ENCODE results near the gene SLC35B2. TPM values are rescaled to one million over a fixed set of nuclear protein-coding genes. Genes with fewer than 3 reads are reported as not detected.

Gene SLC35B2
- polyA plus RNA-seq, 1 experiment = 83.5 TPM

DNA sequence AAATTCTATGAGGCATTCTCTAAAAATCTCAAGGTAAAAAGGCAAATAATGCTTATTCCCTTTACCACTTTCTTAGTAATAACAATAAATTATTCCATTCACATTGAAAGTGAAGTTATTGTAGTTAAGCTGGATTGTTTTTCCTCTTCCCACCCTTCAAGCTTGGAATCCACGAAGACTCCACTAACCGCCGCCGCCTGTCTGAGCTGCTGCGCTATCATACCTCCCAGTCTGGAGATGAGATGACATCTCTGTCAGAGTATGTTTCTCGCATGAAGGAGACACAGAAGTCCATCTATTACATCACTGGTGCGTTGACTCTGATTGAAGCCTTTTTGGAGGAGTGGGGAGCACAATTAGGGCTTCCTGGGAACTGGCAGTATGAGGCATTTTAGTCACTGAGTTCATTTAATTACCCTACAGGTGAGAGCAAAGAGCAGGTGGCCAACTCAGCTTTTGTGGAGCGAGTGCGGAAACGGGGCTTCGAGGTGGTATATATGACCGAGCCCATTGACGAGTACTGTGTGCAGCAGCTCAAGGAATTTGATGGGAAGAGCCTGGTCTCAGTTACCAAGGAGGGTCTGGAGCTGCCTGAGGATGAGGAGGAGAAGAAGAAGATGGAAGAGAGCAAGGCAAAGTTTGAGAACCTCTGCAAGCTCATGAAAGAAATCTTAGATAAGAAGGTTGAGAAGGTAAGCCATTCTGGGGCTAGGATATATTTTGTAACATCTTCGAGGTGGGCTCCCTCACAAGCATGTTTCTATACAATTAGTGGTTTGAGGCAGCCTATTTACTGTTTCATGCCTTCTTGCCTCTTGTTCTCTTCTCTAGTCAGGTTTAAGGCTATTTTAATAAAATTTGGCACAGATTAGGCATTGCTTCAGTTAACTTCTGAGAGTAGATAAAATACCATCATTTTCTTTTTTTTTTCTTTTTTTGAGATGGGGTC, 5.5 kb downstream of the SLC35B2 start:
- no peak overlapping the region for H3K27ac ChIP-seq (ENCODE audit: low read depth, low read length)
- H3K27me3 ChIP-seq (ENCODE audit: control insufficient read depth, insufficient read depth, low read length) = no peaks in the 10 kb centered on the region
- CTCF ChIA-PET = interaction anchor here (0.6 to 1.3 kb wide), 5 partner anchors 12 to 50 kb away, joined by 3 to 4 read pairs (median 4); no protein-coding TSS in a partner anchor
- POLR2A ChIA-PET = interaction anchor here (0.7 kb wide), 1 partner anchor 8 kb away, joined by 4 read pairs; no protein-coding TSS in a partner anchor
- TF ChIP-seq, protein P1, sequence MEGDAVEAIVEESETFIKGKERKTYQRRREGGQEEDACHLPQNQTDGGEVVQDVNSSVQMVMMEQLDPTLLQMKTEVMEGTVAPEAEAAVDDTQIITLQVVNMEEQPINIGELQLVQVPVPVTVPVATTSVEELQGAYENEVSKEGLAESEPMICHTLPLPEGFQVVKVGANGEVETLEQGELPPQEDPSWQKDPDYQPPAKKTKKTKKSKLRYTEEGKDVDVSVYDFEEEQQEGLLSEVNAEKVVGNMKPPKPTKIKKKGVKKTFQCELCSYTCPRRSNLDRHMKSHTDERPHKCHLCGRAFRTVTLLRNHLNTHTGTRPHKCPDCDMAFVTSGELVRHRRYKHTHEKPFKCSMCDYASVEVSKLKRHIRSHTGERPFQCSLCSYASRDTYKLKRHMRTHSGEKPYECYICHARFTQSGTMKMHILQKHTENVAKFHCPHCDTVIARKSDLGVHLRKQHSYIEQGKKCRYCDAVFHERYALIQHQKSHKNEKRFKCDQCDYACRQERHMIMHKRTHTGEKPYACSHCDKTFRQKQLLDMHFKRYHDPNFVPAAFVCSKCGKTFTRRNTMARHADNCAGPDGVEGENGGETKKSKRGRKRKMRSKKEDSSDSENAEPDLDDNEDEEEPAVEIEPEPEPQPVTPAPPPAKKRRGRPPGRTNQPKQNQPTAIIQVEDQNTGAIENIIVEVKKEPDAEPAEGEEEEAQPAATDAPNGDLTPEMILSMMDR (IDR thresholded peaks at IDR 0.05; ENCODE audit: low read depth, low read length) = no peak
- H3K4me3 ChIP-seq (ENCODE audit: low read depth, low read length) = no peak overlapping the region
- no peaks in the 10 kb centered on the region; the same call in 1 of the 2 replicates for H3K9me3 ChIP-seq (ENCODE audit: control insufficient read depth, insufficient read depth, low read length)
- DNase-seq (ENCODE audit: low read depth, low spot score) = no peak

DNA sequence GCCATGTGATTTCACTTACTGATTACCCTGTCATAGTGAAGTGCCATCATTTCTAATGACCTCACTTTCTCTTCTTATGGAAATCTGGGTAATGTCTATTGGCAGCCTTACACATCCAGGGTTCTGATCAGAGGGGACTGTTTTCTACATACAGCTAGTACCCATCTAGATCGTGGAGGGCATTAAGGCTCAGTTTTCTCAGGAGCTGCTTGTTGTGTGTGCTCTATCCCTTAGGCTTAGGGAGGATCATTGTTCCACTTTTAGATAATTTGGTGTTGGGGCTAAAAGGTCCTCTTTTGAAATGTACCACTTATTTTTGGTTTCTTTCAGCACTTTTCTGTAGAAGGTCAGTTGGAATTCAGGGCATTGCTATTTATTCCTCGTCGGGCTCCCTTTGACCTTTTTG, 6.6 kb downstream of the SLC35B2 start:
- TF ChIP-seq, protein P1 (IDR thresholded peaks at IDR 0.05; ENCODE audit: low read depth, low read length) = no peak
- POLR2A ChIA-PET = interaction anchor here (0.7 kb wide), 1 partner anchor 29 kb away, joined by 4 read pairs; no protein-coding TSS in a partner anchor
- CTCF ChIA-PET = interaction anchor here (1.3 kb wide), 1 partner anchor 16 kb away, joined by 4 read pairs; no protein-coding TSS in a partner anchor

DNA sequence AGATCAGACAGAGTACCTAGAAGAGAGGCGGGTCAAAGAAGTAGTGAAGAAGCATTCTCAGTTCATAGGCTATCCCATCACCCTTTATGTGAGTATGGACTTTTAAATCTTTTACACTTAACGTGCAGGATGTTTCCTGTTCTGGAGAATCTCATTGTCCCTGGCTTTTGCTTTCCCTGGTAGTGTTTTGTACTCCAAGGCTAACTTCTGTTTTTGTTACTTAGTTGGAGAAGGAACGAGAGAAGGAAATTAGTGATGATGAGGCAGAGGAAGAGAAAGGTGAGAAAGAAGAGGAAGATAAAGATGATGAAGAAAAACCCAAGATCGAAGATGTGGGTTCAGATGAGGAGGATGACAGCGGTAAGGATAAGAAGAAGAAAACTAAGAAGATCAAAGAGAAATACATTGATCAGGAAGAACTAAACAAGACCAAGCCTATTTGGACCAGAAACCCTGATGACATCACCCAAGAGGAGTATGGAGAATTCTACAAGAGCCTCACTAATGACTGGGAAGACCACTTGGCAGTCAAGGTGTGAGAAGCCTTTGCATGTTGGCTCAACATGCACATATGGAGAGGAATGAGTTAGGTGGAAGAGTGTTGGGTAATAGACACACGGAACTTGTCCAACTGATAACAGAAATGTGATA, 7.1 kb downstream of the SLC35B2 start:
- no peak for DNase-seq (ENCODE audit: low read depth, low spot score)
- Histone ChIP-seq H3K27me3 (ENCODE audit: control insufficient read depth, insufficient read depth, low read length) (no peaks in the 10 kb centered on the region), H3K27ac (ENCODE audit: low read depth, low read length) (no peak overlapping the region), H3K9me3 (ENCODE audit: control insufficient read depth, insufficient read depth, low read length) (no peaks in the 10 kb centered on the region; the same call in 1 of the 2 replicates), H3K4me3 (ENCODE audit: low read depth, low read length) (no peak overlapping the region)
- ChIA-PET CTCF (interaction anchor here (1.3 to 1.5 kb wide), 2 partner anchors 12 to 16 kb away, joined by 3 to 4 read pairs; no protein-coding TSS in a partner anchor), POLR2A (interaction anchor here (0.7 kb wide), 1 partner anchor 29 kb away, joined by 4 read pairs; no protein-coding TSS in a partner anchor)
- TF ChIP-seq, protein P1 (IDR thresholded peaks at IDR 0.05; ENCODE audit: low read depth, low read length) = no peak

More for the DNA sequence above, 6.6 kb downstream of the SLC35B2 start:
- no peaks in the 10 kb centered on the region; the same call in 1 of the 2 replicates for H3K9me3 ChIP-seq (ENCODE audit: control insufficient read depth, insufficient read depth, low read length)
- no peak overlapping the region for H3K27ac ChIP-seq (ENCODE audit: low read depth, low read length)
- no peaks in the 10 kb centered on the region for H3K27me3 ChIP-seq (ENCODE audit: control insufficient read depth, insufficient read depth, low read length)
- no peak overlapping the region for H3K4me3 ChIP-seq (ENCODE audit: low read depth, low read length)
- DNase-seq (ENCODE audit: low read depth, low spot score) = no peak

DNA sequence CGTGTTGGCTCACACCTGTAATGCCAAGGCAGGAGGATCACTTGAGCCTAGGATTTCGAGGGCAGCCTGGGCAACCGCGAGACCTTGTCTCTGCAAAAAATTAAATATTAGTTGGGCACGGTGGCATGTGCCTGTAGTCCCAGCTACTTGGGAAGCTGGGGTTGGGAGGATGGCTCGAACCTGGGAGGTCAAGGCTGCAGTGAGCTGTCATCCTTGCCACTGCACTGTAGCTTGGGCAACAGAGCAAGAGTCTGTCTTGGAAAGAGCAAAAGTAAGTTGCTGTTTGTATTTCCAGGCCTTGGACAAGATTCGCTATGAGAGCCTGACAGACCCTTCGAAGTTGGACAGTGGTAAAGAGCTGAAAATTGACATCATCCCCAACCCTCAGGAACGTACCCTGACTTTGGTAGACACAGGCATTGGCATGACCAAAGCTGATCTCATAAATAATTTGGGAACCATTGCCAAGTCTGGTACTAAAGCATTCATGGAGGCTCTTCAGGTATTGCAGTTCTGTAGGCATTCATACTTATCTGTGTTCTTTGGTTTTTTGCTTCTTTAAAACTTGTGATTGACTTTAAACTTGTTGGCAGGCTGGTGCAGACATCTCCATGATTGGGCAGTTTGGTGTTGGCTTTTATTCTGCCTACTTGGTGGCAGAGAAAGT, 8.1 kb downstream of the SLC35B2 start:
- ChIA-PET POLR2A (interaction anchor here (4.0 kb wide), 1 partner anchor 7 kb away, joined by 107 read pairs; the partner anchor contains the start of gene SLC35B2), CTCF (interaction anchor here (0.6 to 1.5 kb wide), 3 partner anchors 11 to 75 kb away, joined by 3 to 5 read pairs (median 3); no protein-coding TSS in a partner anchor)
- no peak for DNase-seq (ENCODE audit: low read depth, low spot score)
- H3K27ac ChIP-seq (ENCODE audit: low read depth, low read length) = no peak overlapping the region
- H3K9me3 ChIP-seq (ENCODE audit: control insufficient read depth, insufficient read depth, low read length) = no peaks in the 10 kb centered on the region; the same call in 1 of the 2 replicates
- TF ChIP-seq, protein P1 (IDR thresholded peaks at IDR 0.05; ENCODE audit: low read depth, low read length) = no peak
- no peaks in the 10 kb centered on the region for H3K27me3 ChIP-seq (ENCODE audit: control insufficient read depth, insufficient read depth, low read length)
- H3K4me3 ChIP-seq (ENCODE audit: low read depth, low read length) = peak overlapping the region; percentile 91

Measured in AG04450 (cell line).